Activated CD8-positive, alpha-beta T cell treated with anti-CD3 and anti-CD28 coated beads, Interleukin-2, amount 10 ng/mL, durations not matched to agents 7 days and 5 days (primary cell): Measurements from ENCODE around the gene EVPLL. TPM values are rescaled to one million over a fixed set of nuclear protein-coding genes. Genes with fewer than 3 reads are reported as not detected.
"Not testable (repeated sequence)": the region's sequence is repeated elsewhere in the genome, so short reads cannot be mapped to it uniquely, and the experiment has no call there.

Experiments
- ATAC-seq: fragments of 150-1000 bp; cut with Tn5 transposase; one replicate; pipeline ENCODE4 v1.10.0; 2021; ENCODE audit warnings: moderate library complexity
- CTCF ChIA-PET: fragments of 350-600 bp; sonication (Branson Sonifier 250); formaldehyde crosslinking; loops from one replicate; lab custom pipeline; 2021; ENCODE audit warnings: antibody characterized with exemption; lab: Charles Lee
- POLR2A ChIA-PET: fragments of 350-600 bp; sonication (Branson Sonifier 250); formaldehyde crosslinking; loops from one replicate; lab custom pipeline; 2021; ENCODE audit warnings: antibody characterized with exemption; lab: Charles Lee
- DNase-seq: peaks from one replicate; pipeline ENCODE4 v3.0.0-alpha.2; 2020
- H3K27ac Mint-ChIP-seq: one replicate; pipeline ENCODE4 v1.8.0; 2021; ENCODE audit warnings: mild to moderate bottlenecking, mixed read lengths
- H3K27me3 Mint-ChIP-seq: one replicate; pipeline ENCODE4 v1.8.0; 2021; ENCODE audit warnings: low read depth, mixed read lengths
- H3K36me3 Mint-ChIP-seq: one replicate; pipeline ENCODE4 v1.8.0; 2021; ENCODE audit warnings: low read depth, mixed read lengths
- H3K4me1 Mint-ChIP-seq: one replicate; pipeline ENCODE4 v1.8.0; 2021; ENCODE audit warnings: low read depth, mixed read lengths
- H3K4me3 Mint-ChIP-seq: one replicate; pipeline ENCODE4 v1.8.0; 2021; ENCODE audit warnings: mild to moderate bottlenecking, mixed read lengths
- H3K9me3 Mint-ChIP-seq: one replicate; pipeline ENCODE4 v1.8.0; 2022; ENCODE audit warnings: mixed read lengths; ENCODE audit not compliant: insufficient read depth
- total RNA-seq, 2 experiments: library from RNA; stranded (reverse); gene quantifications; one replicate each; pipeline ENCODE4 v1.2.3, GENCODE V29; 2021

EVPLL gene
- total RNA-seq: not detected

DNA sequence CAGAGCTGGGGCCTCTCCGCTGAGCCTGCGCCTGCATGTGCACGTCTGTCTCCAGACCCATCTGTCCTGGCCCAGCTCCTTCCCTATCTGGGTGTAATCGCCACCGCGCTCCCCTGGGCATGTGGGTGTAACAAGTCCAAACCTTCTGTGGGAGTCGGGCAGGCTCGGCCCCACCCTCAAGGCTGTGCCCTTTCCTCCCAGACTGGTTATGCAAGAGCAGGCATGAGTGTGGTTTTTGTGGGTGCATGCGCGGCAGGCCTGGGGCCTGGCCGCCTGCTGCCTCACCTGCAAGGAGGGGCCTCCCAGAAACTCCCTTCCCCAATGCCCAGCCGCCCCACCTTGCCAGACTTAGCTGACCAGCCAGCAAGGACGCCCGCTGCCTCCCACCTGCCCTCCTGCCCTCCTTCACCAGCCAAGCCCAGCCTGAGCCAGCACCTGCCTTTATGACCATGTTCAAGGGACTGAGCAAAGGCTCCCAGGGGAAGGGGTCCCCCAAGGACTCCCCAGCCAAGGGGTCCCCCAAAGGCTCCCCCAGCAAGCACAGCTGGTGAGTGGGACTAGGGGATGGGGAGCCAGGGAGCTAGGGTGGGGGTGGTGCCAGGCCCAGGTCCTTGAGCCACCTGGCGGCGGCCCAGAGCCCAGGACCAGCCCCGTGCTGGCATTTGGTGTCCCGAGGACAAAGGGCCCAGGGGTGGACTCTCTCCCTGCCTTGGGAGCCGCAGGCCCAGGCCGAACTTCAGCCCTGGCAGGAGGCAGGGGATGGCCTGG, at the start of gene EVPLL:
Gene EVPLL, plus strand, starts transcription at position 342 of the 768 bp plus-strand sequence. CDS start 3,160 bp downstream, outside the sequence.
- POLR2A ChIA-PET: no interaction called here
- CTCF ChIA-PET: no interaction called here
- H3K9me3 Mint-ChIP-seq: no peaks in the 10 kb centered on the region
- DNase-seq: no peak
- ATAC-seq: no peak
- H3K27ac Mint-ChIP-seq: no peak within 1 kb of the TSS
- peaks cover 5% of the 10 kb centered on the region for H3K27me3 Mint-ChIP-seq
- H3K4me1 Mint-ChIP-seq: peaks cover 6% of the 10 kb centered on the region
- H3K4me3 Mint-ChIP-seq: no peak within 1 kb of the TSS
- no peaks in the 10 kb centered on the region for H3K36me3 Mint-ChIP-seq

DNA sequence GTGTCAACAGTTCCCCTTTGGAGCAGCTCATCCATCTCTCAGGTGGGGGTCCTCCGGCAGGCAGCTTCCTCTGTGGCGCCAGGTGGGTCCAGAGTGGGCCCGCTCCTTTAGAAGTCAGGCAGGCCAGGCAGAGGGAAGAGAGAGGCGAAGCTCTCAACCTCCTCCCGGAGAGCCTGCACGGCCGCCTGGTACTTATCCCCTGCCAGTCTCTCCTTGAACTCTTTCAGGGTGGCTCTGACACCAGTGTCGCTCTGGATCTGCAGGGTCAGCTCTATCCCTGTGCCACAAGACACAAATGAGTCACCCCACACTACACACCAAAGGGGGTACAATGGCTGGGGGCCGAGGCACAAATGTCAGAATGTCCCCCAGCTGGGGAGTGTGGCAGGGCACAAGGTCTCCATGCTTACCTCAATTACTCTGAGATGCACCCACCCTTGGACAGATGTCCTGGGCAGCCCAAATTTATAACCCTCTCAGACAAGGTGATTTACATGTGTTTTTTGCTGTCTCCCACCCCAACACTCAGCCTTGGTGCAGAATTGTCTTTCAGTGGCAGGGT, 48.9 kb upstream of the EVPLL start:
- DNase-seq: no peak
- ChIA-PET CTCF (no interaction called here), POLR2A (interaction anchor here (1.0 to 1.1 kb wide), 2 partner anchors 13 to 14 kb away, joined by 3 read pairs; partner anchors contain the start of gene TOP3A)
- no peak for ATAC-seq
- H3K27ac Mint-ChIP-seq: no peak overlapping the region
- no peaks in the 10 kb centered on the region for H3K9me3 Mint-ChIP-seq
- H3K27me3 Mint-ChIP-seq: no peaks in the 10 kb centered on the region
- peaks cover 56% of the 10 kb centered on the region for H3K36me3 Mint-ChIP-seq
- H3K4me1 Mint-ChIP-seq: peaks cover 24% of the 10 kb centered on the region
- H3K4me3 Mint-ChIP-seq: no peak overlapping the region

DNA sequence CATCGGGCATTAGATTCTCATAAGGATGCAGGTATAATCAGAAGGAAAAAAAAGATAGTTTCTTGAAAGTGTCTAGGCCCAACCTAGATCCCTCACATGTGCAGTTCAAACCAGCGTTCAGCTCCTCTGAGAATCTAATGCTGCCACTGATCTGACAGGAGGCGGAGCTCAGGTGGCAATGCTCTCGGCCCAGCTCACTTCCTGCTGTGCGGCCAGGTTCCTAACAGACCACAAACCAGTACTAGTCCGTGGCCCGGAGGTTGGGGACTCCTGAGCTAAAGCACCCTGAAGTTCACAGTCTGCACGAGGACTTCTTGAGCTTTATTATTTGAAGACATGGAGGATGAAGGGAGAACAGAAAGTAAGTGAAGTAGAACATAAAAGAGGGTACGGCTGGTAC, 45.7 kb upstream of the EVPLL start:
- ATAC-seq (peak; percentile 70), DNase-seq (peak; percentile 65)
- no peak overlapping the region for H3K4me3 Mint-ChIP-seq
- CTCF ChIA-PET: interaction anchor here (1.2 to 1.6 kb wide), 2 partner anchors 11 to 113 kb away, joined by 3 to 4 read pairs; no protein-coding TSS in a partner anchor
- POLR2A ChIA-PET: no interaction called here
- no peaks in the 10 kb centered on the region for H3K27me3 Mint-ChIP-seq
- peak overlapping the region; percentile 86 for H3K27ac Mint-ChIP-seq
- peaks cover 54% of the 10 kb centered on the region for H3K36me3 Mint-ChIP-seq
- no peaks in the 10 kb centered on the region for H3K9me3 Mint-ChIP-seq
- H3K4me1 Mint-ChIP-seq: peaks cover 24% of the 10 kb centered on the region

DNA sequence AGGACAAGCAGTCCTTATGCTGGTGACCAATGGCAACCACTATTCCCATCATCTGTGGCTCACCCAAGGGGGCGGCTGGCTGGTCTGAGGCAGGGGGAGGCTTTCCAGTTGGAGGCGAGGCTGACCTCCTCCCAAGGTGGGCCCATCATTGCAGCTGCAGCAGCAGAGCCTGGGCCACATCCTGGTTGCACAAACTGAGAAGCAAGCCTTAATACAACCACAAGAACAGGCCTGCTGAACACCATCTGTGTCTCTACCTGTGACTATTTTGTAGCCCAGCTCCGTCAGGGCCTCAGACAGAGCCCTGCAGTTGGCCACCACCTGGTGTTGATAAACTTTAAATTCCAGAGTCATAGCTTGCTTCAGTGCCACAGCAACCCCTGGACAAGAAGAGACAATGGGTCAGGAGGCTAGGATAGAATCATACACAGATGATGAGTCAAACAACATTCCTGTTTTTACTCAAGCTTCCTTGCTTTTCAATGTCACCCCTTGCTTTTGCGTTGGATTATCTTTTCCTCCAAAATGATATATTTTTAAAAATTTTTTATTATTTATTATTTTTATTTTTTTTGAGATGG, 44.6 kb upstream of the EVPLL start:
- POLR2A ChIA-PET: interaction anchor here (0.7 kb wide), 1 partner anchor 16 kb away, joined by 3 read pairs; no protein-coding TSS in a partner anchor
- CTCF ChIA-PET: interaction anchor here (1.2 to 1.6 kb wide), 2 partner anchors 13 to 114 kb away, joined by 3 to 4 read pairs; no protein-coding TSS in a partner anchor
- peak; percentile 48 for ATAC-seq
- peaks cover 24% of the 10 kb centered on the region for H3K4me1 Mint-ChIP-seq
- no peak overlapping the region for H3K4me3 Mint-ChIP-seq
- H3K9me3 Mint-ChIP-seq: no peaks in the 10 kb centered on the region
- peak overlapping the region; percentile 86 for H3K27ac Mint-ChIP-seq
- no peaks in the 10 kb centered on the region for H3K27me3 Mint-ChIP-seq
- peaks cover 55% of the 10 kb centered on the region for H3K36me3 Mint-ChIP-seq
- no peak for DNase-seq

DNA sequence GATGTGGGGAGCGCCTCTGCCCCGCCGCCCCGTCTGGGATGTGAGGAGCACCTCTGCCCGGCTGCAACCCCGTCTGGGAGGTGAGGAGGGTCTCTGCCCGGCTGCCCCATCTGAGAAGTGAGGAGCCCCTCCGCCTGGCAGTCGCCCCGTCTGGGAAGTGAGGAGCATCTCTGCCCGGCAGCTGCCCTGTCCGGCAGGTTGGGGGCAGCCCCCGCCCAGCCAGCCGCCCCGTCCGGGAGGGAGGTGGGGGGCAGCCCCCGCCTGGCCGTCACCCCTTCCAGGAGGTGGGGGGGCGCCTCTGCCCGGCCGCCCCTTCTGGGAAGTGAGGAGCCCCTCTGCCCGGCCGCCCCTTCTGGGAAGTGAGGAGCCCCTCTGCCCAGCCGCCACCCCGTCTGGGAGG, 39.4 kb upstream of the EVPLL start:
- H3K4me1 Mint-ChIP-seq, H3K4me3 Mint-ChIP-seq, DNase-seq, CTCF ChIA-PET, H3K27me3 Mint-ChIP-seq, POLR2A ChIA-PET, H3K9me3 Mint-ChIP-seq, ATAC-seq, H3K27ac Mint-ChIP-seq: not testable (repeated sequence)
- H3K36me3 Mint-ChIP-seq: peaks cover 57% of the 10 kb centered on the region

DNA sequence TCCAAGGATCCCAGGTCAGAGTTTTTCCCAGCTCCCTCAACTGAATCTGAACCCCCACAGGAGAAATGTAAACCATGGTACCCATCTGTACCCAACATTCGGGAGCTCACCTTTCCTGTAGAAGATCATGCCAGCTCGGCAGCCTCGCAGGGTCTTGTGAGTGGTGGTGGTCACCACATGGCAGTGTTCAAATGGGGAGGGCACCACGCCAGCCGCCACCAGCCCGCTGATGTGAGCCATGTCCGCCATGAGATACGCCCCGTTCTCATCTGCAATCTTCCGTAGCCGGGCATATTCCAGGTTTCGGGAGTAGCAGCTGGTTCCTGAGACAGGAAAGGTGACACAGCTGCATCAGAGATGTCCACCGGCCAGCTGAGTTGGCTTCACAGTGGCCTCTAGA, 37.6 kb upstream of the EVPLL start:
- peaks cover 58% of the 10 kb centered on the region for H3K36me3 Mint-ChIP-seq
- H3K9me3 Mint-ChIP-seq: no peaks in the 10 kb centered on the region
- H3K27ac Mint-ChIP-seq: no peak overlapping the region
- H3K27me3 Mint-ChIP-seq: no peaks in the 10 kb centered on the region
- ChIA-PET CTCF (no interaction called here), POLR2A (no interaction called here)
- DNase-seq (no peak), ATAC-seq (no peak)
- H3K4me1 Mint-ChIP-seq: peaks cover 4% of the 10 kb centered on the region
- no peak overlapping the region for H3K4me3 Mint-ChIP-seq

DNA sequence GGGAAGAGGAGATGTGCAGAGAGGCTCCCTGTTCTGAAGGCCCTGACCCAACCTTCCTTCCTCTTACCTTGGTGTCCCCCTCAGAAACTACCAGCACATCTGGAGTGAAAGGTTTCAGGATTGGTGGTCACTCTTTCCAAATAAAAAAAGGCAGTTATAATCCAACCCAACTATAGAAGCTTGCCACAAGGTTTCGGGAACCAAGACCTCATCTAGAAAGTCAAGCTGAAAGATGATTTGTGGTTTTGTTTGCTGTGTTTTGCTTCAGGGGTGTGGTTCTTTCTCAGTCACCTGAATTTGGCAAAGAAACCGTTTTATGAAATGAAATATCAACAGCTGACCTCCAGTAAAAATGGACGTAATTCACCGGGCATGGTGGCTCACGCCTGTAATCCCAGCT, 33.6 kb upstream of the EVPLL start:
- Mint-ChIP-seq H3K4me1 (peaks cover 4% of the 10 kb centered on the region), H3K9me3 (no peaks in the 10 kb centered on the region), H3K27me3 (no peaks in the 10 kb centered on the region), H3K36me3 (peaks cover 57% of the 10 kb centered on the region), H3K4me3 (no peak overlapping the region), H3K27ac (no peak overlapping the region)
- DNase-seq (no peak), ATAC-seq (no peak)
- CTCF ChIA-PET: no interaction called here
- POLR2A ChIA-PET: interaction anchor here (0.7 kb wide), 1 partner anchor 84 kb away, joined by 3 read pairs; the partner anchor contains the start of gene MIEF2

DNA sequence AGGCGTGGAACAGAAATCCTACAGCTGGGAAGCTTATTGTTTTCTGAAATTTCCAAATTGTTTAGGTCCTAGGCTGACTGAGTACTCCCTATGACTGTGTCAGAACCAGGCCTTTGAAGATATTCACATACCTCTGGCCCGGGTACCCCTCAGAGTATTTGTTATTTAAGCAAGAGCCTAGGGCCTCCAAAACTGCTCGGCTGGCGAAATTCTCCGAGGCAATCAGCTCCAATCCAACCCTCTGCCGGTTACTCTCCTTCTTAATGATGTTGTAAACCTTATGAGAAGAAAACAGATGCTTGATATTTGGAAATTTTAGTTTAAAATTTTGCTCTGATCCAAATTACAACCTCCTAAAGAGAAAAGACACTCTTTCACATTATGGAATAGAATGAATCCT, 24.0 kb upstream of the EVPLL start:
- Mint-ChIP-seq H3K4me1 (no peaks in the 10 kb centered on the region), H3K27me3 (no peaks in the 10 kb centered on the region), H3K9me3 (no peaks in the 10 kb centered on the region), H3K4me3 (no peak overlapping the region), H3K36me3 (peaks cover 26% of the 10 kb centered on the region), H3K27ac (no peak overlapping the region)
- POLR2A ChIA-PET: no interaction called here
- DNase-seq (no peak), ATAC-seq (no peak)
- CTCF ChIA-PET: interaction anchor here (1.0 kb wide), 1 partner anchor 33 kb away, joined by 4 read pairs; no protein-coding TSS in a partner anchor

DNA sequence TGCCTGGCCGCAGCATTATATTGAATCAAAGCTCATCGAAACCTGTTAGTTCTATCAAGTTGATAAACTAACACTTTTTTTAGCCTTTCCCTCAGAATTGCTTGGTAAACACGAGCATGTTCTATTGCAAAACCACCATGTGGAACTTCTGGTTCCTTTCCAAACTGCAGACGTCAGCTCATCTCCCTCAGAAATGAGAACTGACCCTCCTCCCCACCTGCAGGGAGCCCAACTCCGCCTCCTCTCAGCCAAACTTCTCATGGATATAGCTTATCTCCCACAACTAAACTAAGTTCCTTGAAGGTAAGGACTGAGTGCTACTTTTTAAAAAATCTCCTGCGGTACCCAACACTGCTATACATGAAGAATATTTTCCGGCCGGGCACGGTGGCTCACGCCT, 21.0 kb upstream of the EVPLL start:
- H3K36me3 Mint-ChIP-seq: peaks cover 37% of the 10 kb centered on the region
- ChIA-PET CTCF (interaction anchor here (0.6 kb wide), 1 partner anchor 271 kb away, joined by 3 read pairs; no protein-coding TSS in a partner anchor), POLR2A (no interaction called here)
- no peaks in the 10 kb centered on the region for H3K27me3 Mint-ChIP-seq
- no peaks in the 10 kb centered on the region for H3K9me3 Mint-ChIP-seq
- no peak for DNase-seq
- H3K4me1 Mint-ChIP-seq: peaks cover 10% of the 10 kb centered on the region
- H3K27ac Mint-ChIP-seq: no peak overlapping the region
- ATAC-seq: no peak
- no peak overlapping the region for H3K4me3 Mint-ChIP-seq

DNA sequence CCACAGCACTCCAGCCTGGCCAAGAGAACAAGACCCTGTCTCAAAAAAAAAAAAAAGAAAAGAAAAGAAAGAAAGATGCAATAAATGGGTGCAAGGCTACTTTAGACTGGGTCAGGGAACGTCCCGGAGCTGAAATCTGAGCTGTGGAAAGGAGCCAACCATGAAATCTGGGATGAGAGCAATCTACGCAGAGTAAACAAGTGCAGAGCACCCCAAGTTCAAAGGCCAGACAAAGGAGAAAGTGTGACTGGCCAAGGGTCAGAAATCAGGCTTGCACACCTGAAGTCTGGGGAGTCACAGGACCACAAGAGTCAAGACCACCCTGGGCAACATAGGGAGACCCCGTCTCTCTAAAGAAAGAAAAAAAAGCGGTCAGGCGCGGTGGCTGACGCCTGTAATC, 17.1 kb upstream of the EVPLL start:
- Mint-ChIP-seq H3K36me3 (peaks cover 22% of the 10 kb centered on the region), H3K27ac (no peak overlapping the region), H3K9me3 (no peaks in the 10 kb centered on the region), H3K4me1 (peaks cover 23% of the 10 kb centered on the region), H3K4me3 (no peak overlapping the region), H3K27me3 (no peaks in the 10 kb centered on the region)
- ChIA-PET CTCF (no interaction called here), POLR2A (no interaction called here)
- ATAC-seq: no peak
- DNase-seq: no peak

DNA sequence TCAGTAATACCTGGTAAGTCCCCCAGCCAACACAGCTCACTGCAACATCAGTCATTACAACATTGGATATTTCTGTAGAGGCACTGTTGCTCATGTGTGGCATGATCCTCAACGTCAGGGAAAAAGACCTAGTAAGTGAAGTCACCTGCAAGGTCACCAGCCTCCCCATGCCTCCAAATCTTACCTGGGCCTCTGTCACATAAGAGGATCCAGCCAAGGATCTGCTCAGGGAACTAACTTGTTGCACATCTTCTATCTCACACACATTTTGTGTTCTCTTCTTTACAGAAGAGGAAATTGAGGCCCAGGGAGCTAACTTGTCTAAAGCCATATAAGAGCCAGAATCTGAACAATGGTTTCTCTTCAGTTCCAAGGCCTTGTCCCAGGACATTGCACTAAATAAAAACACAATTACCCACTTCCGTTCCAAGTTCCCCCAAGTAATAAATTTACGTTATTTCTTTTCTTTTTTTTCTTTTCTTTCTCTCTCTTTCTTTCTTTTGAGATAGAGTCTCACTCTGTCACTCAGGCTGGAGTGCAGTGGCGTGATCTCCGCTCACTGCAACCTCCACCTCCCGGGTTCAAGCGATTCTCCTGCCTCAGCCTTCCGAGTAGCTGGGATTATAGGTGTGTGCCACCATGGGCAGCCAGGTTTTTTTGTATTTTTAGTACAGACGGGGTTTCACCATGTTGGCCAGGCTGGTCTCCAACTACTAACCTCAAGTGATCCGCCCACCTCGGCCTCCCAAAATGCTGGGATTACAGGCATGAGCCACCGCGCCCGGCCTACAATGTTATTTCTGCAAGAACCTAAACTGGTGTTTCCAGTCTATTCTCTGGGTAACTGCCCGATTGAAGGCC, 15.5 kb upstream of the EVPLL start:
- peaks cover 23% of the 10 kb centered on the region for H3K4me1 Mint-ChIP-seq

More for the DNA sequence above, 15.5 kb upstream of the EVPLL start:
- Mint-ChIP-seq H3K27me3 (no peaks in the 10 kb centered on the region), H3K36me3 (peaks cover 16% of the 10 kb centered on the region), H3K9me3 (no peaks in the 10 kb centered on the region), H3K4me3 (peak overlapping the region; percentile 91), H3K27ac (peak overlapping the region; percentile 83)
- ATAC-seq (no peak), DNase-seq (no peak)
- ChIA-PET POLR2A (interaction anchor here (0.9 kb wide), 1 partner anchor 15 kb away, joined by 3 read pairs; no protein-coding TSS in a partner anchor), CTCF (interaction anchor here (0.8 kb wide), 1 partner anchor 146 kb away, joined by 3 read pairs; no protein-coding TSS in a partner anchor)
